GM18861 (cell line): Measurements from ENCODE around the gene MYLIP.

ENCODE experiments used
- ATAC-seq: cut with Tn5 transposase; IDR thresholded peaks from one replicate; pipeline ENCODE4 v1.9.1; 2021; ENCODE audit not compliant: unreplicated experiment

The MYLIP gene

GRCh38 chr6:16128759-16129622 lies at the start of gene MYLIP:
Gene MYLIP (plus strand): TSS chr6:16129086. CDS start chr6:16129323, 237 bp downstream.
- ATAC-seq = peak; percentile 51

- no peak for ATAC-seq
These were observed 49.5 kb upstream of the MYLIP start for GRCh38 chr6:16079354-16079753.

- ATAC-seq = no peak
These were observed 48.7 kb upstream of the MYLIP start for GRCh38 chr6:16080204-16080603.

GRCh38 chr6:16081326-16081725 lies 47.6 kb upstream of the MYLIP start:
- no peak for ATAC-seq

- ATAC-seq = no peak
These were observed 46.5 kb upstream of the MYLIP start for GRCh38 chr6:16082361-16082760.

- no peak for ATAC-seq
These were observed 41.9 kb upstream of the MYLIP start for GRCh38 chr6:16086965-16087364.

- ATAC-seq = no peak
These were observed 41.5 kb upstream of the MYLIP start for GRCh38 chr6:16087386-16087785.

- no peak for ATAC-seq
These were observed 40.5 kb upstream of the MYLIP start for GRCh38 chr6:16088409-16088808.

GRCh38 chr6:16089232-16090062 lies 39.4 kb upstream of the MYLIP start:
- no peak for ATAC-seq

- ATAC-seq = no peak
These were observed 38.4 kb upstream of the MYLIP start for GRCh38 chr6:16090452-16090851.

GRCh38 chr6:16090920-16091319 lies 38.0 kb upstream of the MYLIP start:
- ATAC-seq = no peak

- ATAC-seq = no peak
These were observed 36.7 kb upstream of the MYLIP start for GRCh38 chr6:16092140-16092539.

- no peak for ATAC-seq
These were observed 35.9 kb upstream of the MYLIP start for GRCh38 chr6:16092990-16093389.

- no peak for ATAC-seq
These were observed 33.7 kb upstream of the MYLIP start for GRCh38 chr6:16095180-16095579.

- ATAC-seq = peak; percentile 64
These were observed 31.3 kb upstream of the MYLIP start for GRCh38 chr6:16097382-16098171.

- no peak for ATAC-seq
These were observed 30.7 kb upstream of the MYLIP start for GRCh38 chr6:16098211-16098610.

- no peak for ATAC-seq
These were observed 26.7 kb upstream of the MYLIP start for GRCh38 chr6:16102208-16102607.

GRCh38 chr6:16103722-16104121 lies 25.2 kb upstream of the MYLIP start:
- ATAC-seq = no peak

- ATAC-seq = no peak
These were observed 24.1 kb upstream of the MYLIP start for GRCh38 chr6:16104624-16105433.

- no peak for ATAC-seq
These were observed 23.0 kb upstream of the MYLIP start for GRCh38 chr6:16105854-16106253.
